ENCODE measurements around the gene C2orf42.
"Not testable (repeated sequence)": the region's sequence is repeated elsewhere in the genome, so short reads cannot be mapped to it uniquely, and the experiment has no call there.

C2orf42 gene

DNA sequence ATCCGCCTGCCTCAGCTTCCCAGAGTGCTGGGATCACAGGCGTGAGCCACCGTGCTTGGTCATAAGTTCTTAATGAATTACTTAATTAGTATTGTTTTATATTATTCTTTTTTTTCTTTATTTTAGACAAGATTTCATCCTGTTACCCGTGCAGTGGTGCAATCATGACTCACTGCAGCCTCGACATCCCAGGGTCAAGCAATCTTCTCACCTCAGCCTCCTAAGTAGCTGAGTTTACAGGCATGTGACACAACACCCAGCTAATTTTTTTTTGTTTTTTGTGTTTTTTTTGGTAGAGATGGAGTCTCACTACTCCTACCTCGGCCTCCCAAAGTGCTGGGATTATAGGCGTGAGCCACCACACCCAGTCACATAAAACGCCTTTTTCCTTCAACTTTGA, 17.3 kb downstream of the C2orf42 start:
- in situ Hi-C loops (cut with MboI; ENCODE audit: low sequenced_read_pairs) = no loop called here

DNA sequence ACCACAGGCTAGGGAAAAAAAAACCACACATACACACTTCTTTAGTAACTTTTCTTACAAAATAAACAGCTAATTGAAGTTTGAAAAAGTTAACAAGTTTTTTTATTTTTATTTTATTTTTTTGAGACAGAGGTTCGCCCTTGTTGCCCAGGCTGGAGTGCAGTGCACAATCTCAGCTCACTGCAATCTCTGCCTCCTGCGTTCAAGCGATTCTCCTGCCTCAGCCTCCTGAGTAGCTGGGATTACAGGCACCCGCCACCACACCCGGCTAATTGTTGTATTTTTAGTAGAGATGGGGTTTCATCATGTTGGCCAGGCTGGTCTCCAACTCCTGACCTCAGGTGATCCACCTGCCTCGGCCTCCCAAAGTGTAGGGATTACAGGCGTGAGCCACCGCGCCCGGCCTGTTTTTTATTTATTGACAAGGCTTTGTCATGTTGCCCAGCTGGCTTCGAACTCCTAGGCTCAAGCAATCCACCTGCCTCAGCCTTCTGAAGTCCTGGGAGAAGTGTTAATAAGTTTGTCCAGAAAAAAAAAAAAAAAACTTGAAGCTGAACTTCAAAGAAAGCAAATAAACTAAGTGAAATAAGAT, 21.1 kb downstream of the C2orf42 start:
- in situ Hi-C loops (cut with MboI; ENCODE audit: low sequenced_read_pairs) = not testable (repeated sequence)

DNA sequence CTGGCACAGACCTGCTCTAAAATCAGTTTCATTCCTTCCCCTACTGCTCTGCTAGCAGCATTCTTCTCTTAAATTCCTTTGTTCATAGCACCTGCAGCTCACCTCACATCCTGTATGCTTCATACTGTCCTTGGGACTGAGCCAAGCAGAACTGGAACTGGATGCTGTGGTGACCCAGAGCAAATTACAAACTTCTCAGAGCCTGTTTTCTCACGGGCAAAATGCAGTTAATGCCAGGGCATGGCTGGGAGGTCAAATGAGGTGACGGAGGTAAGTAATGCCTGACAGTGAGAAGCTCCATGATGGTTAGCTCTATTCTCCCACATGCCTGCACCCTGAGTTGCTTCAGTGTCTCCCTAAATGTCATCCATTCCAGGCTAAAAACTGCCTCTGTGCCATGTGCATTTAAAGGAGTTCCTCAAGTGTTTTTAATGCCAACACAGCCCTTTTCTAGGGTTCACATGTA, 29.7 kb downstream of the C2orf42 start:
- in situ Hi-C loops (cut with MboI; ENCODE audit: low sequenced_read_pairs) = no loop called here

DNA sequence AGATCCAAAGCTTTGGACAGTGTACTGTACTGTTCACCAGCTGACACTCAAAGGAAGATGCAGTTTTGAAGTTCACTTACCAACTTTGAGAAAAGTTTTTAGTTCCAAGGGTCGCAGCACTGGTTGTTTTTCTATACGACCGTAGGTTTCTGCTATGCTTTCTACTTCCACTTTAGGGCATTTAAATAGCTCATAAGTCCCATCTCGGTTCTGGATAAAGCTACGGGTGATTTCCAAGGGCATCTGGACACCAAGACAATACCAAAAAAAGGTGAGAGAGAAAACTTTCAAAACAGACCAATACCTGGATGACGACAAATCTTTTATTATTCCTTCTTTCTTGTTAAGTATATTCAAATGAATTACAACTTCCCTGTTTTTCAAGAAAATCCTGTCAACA, 30.3 kb downstream of the C2orf42 start:
- in situ Hi-C loops (cut with MboI; ENCODE audit: low sequenced_read_pairs) = no loop called here

DNA sequence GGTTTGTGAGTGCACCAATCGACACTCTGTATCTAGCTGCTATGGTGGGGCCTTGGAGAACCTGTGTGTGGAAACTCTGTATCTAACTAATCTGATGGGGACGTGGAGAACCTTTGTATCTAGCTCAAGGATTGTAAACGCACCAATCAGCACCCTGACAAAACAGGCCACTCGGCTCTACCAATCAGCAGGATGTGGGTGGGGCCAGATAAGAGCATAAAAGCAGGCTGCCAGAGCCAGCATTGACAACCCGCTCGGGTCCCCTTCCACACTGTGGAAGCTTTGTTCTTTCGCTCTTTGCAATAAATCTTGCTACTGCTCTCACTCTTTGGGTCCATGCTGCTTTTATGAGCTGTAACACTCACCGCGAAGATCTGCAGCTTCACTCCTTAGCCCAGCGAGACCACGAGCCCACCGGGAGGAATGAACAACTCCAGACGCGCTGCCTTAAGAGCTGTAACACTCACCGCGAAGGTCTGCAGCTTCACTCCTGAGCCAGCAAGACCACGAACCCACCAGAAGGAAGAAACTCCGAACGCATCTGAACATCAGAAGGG, 41.6 kb downstream of the C2orf42 start:
- in situ Hi-C loops (cut with MboI; ENCODE audit: low sequenced_read_pairs) = not testable (repeated sequence)

DNA sequence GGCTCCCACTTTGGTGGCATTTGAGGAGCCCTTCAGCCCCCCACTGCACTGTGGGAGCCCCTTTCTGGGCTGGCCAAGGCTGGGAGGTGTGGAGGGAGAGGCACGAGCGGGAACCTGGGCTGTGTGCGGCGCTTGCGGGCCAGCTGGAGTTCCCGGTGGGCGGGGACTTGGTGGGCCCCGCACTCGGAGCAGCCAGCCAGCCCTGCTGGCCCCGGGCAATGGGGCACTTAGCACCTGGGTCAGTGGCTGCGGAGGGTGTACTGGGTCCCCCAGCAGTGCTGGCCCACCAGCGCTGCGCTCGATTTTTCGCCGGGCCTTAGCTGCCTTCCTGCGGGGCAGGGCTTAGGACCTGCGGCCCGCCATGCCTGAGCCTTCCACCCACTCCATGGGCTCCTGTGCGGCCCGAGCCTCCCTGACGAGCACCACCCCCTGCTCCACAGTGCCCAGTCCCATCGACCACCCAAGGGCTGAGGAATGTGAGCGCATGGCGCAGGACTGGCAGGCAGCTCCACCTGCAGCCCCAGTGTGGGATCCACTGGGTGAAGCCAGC, 42.5 kb downstream of the C2orf42 start:
- in situ Hi-C loops (cut with MboI; ENCODE audit: low sequenced_read_pairs) = not testable (repeated sequence)

DNA sequence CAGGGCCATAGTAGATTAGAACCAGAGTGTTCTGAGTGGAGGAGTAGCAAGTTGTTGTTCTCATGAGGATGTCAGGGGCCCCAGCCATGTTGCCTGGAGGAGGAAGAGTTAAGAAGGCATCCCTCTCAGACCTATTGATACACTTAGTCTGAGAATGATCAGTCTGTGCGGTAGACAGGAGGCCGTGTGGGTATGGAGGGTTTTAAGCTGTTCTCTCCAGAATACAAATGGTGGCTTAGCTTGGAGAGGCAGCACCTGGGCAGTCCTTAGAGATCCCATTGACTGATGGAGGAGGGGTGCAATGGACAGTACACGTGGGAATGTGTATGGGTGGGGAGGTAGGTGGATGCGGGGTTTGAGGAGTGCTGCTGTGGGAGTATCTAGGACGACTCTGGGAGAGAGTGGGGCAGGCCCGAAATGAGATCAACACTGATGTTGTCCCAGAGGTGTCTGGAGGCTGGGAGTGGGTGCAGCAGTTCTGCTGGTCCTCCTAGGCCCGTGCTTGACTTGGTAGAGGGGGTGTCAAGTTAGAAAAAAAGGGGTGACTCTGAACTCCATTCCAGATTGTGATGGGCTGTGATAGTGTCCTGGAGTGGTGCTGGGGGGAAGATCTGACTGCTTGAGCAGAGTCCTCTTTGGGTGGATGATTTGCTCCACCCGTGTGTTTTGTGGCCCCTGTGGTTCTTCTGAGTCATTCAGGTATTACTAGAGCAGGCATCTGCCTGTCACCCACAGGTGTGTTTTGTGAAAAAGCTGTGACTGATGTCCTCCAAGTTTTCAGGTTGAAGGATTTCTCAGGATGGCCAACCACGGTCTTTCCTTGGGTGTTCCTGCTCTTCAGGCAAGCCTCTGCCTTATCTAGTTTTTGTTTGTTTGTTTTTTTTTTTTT, 44.7 kb downstream of the C2orf42 start:
- in situ Hi-C loops (cut with MboI; ENCODE audit: low sequenced_read_pairs) = no loop called here

DNA sequence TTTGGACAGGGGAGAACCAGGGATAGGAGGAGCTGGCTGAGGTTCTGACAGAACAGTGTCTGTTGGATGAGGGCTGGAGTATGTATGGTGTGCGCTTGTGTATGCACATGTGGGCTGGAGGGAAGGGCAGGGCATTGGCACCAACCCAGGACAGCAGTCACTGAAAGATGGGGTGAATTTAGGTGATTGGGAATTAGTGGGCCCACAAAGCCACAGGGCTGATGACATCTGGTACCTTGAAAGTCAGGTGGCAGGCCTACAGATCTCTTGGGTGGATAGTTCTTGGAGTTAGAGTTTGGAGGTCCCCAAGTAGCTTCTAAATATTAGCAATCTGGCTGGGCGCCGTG, 45.7 kb downstream of the C2orf42 start:
- in situ Hi-C loops (cut with MboI; ENCODE audit: low sequenced_read_pairs) = no loop called here

DNA sequence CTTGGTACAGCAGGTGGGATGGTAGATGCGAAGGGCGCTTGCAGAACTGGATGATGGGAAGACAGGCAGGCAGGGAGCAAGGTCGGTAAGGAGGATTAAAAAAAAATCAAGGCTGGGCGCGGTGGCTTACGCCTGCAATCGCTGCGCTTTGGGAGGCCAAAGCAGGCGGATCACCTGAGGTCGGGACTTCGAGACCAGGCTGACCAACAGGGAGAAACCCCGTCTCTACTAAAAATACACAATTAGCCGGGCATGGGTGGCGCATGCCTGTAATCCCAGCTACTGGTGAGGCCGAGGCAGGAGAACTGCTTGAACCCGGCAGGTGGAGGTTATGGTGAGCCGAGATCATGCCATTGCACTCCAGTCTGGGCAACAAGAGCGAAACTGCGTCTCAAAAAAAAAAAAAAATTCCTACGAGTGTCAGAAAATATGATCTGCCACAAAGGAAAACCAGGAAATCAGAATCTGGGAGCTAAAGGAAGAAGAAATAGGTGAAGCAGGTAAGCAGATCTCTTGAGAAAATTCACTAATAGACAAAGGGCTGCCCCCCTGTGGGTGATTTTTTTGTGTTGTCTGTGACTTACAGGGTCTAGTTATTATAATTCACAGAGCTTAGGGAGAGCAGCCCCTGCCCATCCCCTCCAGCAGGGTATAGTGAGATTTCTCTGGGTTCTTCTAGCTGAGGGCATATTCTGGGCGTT, 46.2 kb downstream of the C2orf42 start:
- in situ Hi-C loops (cut with MboI; ENCODE audit: low sequenced_read_pairs) = no loop called here

DNA sequence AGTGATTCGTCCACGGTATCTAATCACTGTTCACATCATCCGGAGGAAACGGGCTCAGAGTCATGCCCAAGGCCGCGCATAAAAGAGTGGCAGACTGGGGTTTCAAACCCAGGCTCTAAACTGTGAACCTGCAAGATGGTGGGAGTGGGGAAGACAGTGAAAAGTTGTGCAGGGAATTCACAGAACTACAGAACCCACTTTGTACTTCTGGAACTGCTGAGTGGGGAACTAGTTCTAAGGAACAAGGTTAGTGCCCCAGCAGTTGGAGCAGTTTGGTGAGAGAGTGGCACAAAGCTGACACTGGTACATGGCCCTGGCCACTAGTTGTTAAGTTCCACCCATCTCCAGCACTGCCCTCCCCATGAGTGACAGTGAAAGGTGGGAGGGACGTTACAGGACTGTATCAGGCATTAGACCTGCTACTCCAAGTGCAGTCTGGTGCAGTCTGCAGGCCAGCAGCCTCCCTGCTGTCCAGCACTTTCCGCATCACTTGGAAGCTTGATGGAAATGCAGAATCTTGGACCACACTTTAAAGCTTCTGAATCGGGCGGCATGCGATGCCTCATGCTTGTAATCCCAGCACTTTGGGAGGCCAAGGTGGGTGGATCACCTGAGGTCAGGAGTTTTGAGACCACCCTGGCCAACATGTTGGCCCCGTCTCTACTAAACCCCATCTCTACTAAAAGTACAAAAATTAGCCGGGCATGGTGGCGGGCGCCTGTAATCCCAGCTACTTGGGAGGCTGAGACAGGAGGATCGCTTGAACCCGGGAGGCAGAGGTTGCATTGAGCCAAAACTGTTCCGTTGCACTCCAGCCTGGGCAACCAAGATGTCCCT, 47.3 kb downstream of the C2orf42 start:
- in situ Hi-C loops (cut with MboI; ENCODE audit: low sequenced_read_pairs) = no loop called here

DNA sequence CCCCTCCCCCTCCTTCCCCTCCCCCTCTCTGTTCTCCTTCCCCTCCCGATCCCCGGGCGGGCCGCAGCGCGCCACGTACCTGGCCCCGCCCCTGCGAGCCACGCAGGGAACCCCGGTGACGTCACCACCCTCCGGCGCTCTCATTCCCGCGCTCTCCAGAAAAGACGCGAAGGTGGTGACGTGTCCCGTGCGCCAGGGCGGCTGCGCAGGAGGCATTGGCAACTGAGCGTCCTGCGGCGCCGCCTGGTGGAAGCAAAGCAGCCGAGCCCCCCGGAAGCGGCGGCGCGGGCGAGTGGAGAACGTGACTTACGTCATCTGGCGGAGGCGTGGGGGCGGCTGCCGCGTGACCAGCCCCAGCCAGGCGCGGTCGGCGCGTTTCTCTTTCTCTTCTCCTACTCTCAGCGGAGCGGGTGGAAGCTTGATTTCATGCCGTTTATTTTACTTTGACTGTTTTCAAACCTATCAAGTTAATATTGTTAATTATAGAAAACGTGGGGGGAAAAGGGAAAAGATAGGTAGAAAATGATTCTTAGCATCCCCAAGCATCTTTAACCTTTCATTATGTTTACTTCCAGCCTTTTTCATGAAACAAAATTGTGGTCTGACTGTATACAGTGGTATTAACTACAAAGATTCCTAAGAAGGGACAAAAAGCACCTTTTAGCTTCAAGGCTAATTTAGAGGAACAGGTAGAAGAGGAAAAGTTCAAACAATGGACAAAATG, 48.1 kb downstream of the C2orf42 start:
- in situ Hi-C loops (cut with MboI; ENCODE audit: low sequenced_read_pairs) = no loop called here

DNA sequence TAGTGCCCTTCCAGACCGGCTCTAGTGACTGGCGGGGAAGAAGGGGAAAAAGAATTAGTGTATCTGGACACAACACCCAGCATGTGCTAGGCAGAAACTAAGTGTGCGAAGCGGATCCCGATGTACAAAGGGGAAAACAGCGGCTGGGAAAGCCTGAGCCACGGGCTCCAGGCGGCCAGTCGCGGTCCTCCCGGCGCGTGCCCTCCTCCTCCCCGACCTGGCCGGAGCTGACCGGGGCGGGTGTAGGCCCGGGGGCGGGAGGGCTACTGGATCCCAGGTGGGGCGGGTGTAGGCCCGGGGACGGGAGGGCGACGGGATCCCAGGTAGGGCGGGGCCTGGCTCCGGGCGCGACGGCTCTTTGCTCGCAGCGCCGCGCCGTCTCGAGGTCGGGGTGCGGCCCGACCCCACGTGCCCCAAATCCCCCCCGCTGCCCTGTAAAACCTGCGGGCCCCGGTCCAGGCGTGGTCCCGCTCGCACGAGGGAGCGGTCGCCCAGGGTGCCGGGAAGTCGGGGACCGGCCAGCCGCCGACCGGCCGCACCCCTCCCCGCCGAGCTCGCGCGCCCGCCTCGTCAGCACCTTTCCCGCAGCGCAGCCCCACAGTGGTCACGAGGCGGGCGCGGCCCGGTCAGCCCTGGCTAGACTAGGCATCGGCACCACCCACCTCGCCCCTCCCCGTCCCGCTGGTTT, 48.8 kb downstream of the C2orf42 start:
- in situ Hi-C loops (cut with MboI; ENCODE audit: low sequenced_read_pairs) = no loop called here

DNA sequence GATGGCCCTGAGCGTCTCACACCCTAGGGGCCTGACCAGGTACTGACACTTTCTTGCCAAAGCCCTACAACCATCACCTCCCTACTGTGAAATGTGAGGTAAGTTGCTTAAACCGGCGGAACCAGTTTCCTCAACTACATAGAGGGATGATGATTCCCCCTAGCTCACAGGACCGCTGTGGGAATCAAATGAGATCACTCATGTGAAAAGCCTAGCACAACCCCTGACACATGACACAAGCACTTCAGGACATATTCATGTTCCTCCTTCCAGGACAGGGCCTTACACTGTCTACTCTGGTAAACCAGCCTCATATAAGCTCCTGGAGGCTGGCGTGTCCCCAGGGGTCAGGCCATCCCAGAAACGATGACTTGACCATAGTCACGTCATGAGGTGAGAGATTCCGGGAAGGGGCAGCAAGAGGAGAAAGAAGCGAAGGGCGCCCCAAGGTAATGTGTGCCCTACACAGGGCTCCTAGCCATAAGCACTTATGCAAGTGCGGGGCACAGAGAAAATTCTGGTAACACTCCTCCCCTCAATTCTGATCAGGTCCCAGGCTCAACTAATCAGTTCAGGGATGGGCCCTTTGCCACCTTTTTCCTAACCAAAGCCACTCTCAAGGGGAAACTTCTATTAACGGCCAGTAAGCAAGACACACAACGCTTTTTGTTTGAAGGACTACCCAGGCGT, 49.5 kb downstream of the C2orf42 start:
- in situ Hi-C loops (cut with MboI; ENCODE audit: low sequenced_read_pairs) = no loop called here

DNA sequence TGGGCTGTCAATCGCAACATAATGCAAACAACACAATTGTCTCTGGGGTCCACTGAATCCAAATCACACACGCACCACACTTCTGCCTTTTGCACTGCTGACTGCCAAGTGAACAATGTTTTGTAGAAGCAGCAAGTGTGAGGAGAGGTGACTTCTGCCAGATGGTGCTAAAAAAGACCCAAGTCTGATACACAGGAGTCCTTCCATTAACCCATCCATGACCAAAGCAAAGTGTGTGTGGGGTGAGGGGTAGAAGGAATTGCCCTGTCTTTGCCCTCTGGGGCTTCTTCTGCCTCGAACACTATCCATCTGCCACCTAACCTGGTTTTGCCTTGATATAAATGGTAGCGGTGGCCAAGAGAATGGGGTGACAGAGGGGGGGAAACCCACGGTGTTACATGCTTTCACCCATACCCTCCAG, 50.0 kb downstream of the C2orf42 start:
- in situ Hi-C loops (cut with MboI; ENCODE audit: low sequenced_read_pairs) = no loop called here

DNA sequence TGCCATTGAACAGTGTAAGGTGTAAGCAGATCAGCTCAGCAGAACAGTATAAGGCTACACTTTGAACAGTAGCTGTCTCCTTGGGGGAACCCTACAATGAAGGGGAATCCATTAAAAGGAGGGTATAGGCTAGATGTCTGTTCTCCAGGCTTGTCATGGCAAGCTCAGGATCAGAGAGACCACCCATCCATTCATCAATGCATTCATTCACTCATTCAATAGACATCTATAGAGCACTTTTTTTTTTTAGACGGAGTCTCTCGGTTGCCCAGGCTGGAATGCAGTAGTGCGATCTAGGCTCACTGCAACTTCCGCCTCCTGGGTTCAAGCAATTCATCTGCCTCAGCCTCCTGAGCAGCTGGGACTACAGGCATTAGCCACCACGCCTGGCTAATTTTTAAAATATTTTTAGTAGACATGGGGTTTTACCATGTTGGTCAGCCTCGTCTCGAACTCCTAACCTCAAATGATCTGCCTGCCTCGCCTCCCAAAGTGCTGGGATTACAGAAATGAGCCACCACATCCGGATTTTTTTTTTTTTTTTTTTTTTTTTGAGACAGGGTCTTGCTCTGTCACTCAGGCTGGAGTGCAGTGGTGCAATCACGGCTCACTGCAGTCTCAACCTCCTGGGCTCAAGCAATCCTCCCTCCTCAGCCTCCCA, 56.4 kb downstream of the C2orf42 start:
- in situ Hi-C loops (cut with MboI; ENCODE audit: low sequenced_read_pairs) = not testable (repeated sequence)

DNA sequence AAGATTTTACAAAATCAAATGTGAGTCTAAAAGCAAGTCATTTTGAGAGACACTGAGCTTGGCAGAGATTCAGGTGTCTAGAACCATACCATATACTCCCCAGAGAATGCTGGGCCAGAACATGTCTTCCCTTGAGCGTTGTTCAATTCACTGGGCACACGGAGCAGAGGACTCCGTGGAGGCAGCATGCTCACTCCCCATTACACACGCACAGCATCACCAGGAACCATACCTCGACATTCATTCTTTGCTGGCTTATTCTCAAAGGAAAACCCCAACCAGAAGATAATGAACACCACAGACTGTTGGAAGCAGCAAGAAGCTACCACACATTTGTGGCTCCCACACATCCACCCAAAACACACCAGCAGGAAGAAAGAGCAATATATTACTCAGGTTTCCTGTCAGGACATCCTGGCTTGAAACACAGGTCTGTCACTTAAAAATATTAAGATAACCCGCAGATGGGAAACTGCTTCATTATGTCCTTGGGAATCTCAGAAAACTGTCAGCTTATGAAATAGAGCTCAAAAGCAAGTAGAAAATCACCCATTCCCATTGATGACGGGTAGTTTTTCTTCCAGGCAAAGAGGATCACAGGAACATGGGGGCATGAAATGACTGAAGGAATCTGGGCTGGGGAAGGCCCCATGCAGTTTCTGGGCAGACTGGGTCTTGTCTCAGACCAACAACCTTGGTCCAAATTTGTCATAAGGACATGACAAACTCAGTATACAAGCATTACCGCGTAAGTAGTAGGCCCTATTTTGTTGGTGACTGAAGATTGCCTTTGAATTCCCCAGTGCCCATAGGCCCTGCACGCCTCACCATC, 57.1 kb downstream of the C2orf42 start:
- in situ Hi-C loops (cut with MboI; ENCODE audit: low sequenced_read_pairs) = no loop called here

DNA sequence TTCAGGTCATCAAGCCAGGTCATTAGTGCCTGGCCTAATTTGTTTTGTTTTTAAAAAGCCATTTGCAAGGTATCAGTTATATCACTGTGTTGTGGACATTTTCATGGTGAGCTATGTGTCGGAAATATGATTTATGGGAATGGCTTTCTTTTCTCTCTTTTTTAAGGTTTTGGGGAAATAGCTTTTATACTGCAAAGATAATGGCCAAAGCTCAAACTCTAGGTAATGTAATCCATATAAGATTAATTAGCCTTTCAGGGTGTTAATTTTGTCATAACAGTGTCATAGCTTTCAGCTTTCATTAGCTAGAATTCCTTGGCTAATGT, 57.7 kb downstream of the C2orf42 start:
- in situ Hi-C loops (cut with MboI; ENCODE audit: low sequenced_read_pairs) = no loop called here

Measured in HL-60/S4 treated with phorbol 12-myristate 13-acetate at 8.2 ng/mL for 4 days and 3 days (cell line).